ENCODE results near the gene CDKAL1. TPM values are rescaled to one million over a fixed set of nuclear protein-coding genes. Genes with fewer than 3 reads are reported as not detected.

The CDKAL1 gene
- total and polyA plus RNA-seq, 2 of the 13 experiments (the other 11 are each of a cell fraction or from before 2014, with no cell fraction given): 9.5 to 27.7 TPM

DNA sequence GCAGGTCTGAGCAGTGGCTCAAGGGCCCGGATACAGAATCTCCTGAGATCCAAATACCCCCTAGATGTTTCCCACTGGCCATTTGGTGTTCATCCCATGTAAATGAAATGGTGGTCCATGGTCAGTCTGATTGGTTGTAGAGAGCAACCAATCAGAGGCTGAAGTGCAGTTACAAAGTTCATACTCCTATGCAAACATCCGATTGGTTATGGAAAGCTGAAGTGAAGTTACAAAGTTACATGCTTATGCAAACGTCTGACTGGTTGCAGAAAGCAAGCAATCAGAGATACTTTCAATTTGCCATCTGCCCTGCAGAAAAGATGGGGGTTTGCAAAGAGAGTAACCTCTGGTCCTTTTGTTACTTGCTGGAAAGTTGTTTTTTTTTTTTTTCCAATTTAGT lies 313.6 kb downstream of the CDKAL1 start (continued):
- TF ChIP-seq SP2 (CRISPR knock-in tag; IDR thresholded peaks at IDR 0.05) (no peak), GATA4 (IDR thresholded peaks at IDR 0.05; ENCODE audit: borderline replicate concordance, low read depth) (no peak), CEBPG (CRISPR knock-in tag; IDR thresholded peaks at IDR 0.05) (peak; percentile 60), MED8 (CRISPR knock-in tag; IDR thresholded peaks at IDR 0.05; ENCODE audit: insufficient replicate concordance) (no peak), HOMEZ (CRISPR knock-in tag; IDR thresholded peaks at IDR 0.05; ENCODE audit: low read depth) (peak; percentile 98), ZNF749 (CRISPR knock-in tag; IDR thresholded peaks at IDR 0.05; ENCODE audit: borderline replicate concordance) (no peak), NFIC (IDR thresholded peaks at IDR 0.05; ENCODE audit: low read length) (no peak), FOXO4 (CRISPR knock-in tag; conservative IDR thresholded peaks at IDR 0.05) (no peak), FOXK1 (CRISPR knock-in tag; IDR thresholded peaks at IDR 0.05; ENCODE audit: borderline replicate concordance, low read depth) (no peak), ISX (CRISPR knock-in tag; conservative IDR thresholded peaks at IDR 0.05) (no peak), ZFP37 (CRISPR knock-in tag; IDR thresholded peaks at IDR 0.05; ENCODE audit: borderline replicate concordance) (no peak), DPF2 (CRISPR knock-in tag; IDR thresholded peaks at IDR 0.05; ENCODE audit: borderline replicate concordance, low read depth) (no peak), KLF13 (CRISPR knock-in tag; IDR thresholded peaks at IDR 0.05) (no peak), DDIT3 (CRISPR knock-in tag; IDR thresholded peaks at IDR 0.05) (no peak), NRL (CRISPR knock-in tag; IDR thresholded peaks at IDR 0.05; ENCODE audit: borderline replicate concordance) (no peak)
- TF ChIP-seq, protein P1, sequence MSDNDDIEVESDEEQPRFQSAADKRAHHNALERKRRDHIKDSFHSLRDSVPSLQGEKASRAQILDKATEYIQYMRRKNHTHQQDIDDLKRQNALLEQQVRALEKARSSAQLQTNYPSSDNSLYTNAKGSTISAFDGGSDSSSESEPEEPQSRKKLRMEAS (IDR thresholded peaks at IDR 0.05): no peak
- TF ChIP-seq, protein P2, sequence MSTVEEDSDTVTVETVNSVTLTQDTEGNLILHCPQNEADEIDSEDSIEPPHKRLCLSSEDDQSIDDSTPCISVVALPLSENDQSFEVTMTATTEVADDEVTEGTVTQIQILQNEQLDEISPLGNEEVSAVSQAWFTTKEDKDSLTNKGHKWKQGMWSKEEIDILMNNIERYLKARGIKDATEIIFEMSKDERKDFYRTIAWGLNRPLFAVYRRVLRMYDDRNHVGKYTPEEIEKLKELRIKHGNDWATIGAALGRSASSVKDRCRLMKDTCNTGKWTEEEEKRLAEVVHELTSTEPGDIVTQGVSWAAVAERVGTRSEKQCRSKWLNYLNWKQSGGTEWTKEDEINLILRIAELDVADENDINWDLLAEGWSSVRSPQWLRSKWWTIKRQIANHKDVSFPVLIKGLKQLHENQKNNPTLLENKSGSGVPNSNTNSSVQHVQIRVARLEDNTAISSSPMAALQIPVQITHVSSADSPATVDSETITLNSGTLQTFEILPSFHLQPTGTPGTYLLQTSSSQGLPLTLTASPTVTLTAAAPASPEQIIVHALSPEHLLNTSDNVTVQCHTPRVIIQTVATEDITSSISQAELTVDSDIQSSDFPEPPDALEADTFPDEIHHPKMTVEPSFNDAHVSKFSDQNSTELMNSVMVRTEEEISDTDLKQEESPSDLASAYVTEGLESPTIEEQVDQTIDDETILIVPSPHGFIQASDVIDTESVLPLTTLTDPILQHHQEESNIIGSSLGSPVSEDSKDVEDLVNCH (CRISPR knock-in tag; IDR thresholded peaks at IDR 0.05): no peak
- TF ChIP-seq, protein P3, sequence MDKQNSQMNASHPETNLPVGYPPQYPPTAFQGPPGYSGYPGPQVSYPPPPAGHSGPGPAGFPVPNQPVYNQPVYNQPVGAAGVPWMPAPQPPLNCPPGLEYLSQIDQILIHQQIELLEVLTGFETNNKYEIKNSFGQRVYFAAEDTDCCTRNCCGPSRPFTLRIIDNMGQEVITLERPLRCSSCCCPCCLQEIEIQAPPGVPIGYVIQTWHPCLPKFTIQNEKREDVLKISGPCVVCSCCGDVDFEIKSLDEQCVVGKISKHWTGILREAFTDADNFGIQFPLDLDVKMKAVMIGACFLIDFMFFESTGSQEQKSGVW (CRISPR knock-in tag; IDR thresholded peaks at IDR 0.05; ENCODE audit: borderline replicate concordance): no peak
